MCF 10A (cell line): Measurements from ENCODE around the gene RBFOX2. TPM values are rescaled to one million over a fixed set of nuclear protein-coding genes. Genes with fewer than 3 reads are reported as not detected.
A peak's percentile ranks its signal among the peaks of the same experiment; 100 is the strongest.

ENCODE experiments used
- BruUV-seq: library from RNA; stranded (reverse); fragments of 400-500 nt; replicated peaks from 2 replicates; lab custom pipeline; 2021; lab: Mats Ljungman, UMichigan
- CTCF ChIA-PET: fragments of 300-600 bp; sonication (Branson Sonifier 250); formaldehyde crosslinking; extraction: SDS; loops from one replicate; lab custom pipeline; 2021; ENCODE audit warnings: antibody characterized with exemption, inconsistent platforms; lab: Yijun Ruan, JAX
- POLR2A ChIA-PET: fragments of 300-600, 350-650 bp; sonication (Branson Sonifier 250); formaldehyde crosslinking; extraction: SDS; loops from one replicate; lab custom pipeline; 2020; ENCODE audit warnings: antibody characterized with exemption, inconsistent platforms; lab: Yijun Ruan, JAX
- DNase-seq: peaks from one replicate; pipeline ENCODE4 v3.0.0-alpha.2; 2018; ENCODE audit not compliant: unreplicated experiment
- H3K27ac Mint-ChIP-seq: one replicate; pipeline ENCODE4 v1.8.0; 2022; ENCODE audit warnings: mild to moderate bottlenecking, low read depth, mixed read lengths; ENCODE audit not compliant: unreplicated experiment
- H3K27me3 Mint-ChIP-seq: one replicate; pipeline ENCODE4 v1.8.0; 2022; ENCODE audit warnings: mixed read lengths; ENCODE audit not compliant: insufficient read depth, unreplicated experiment
- H3K36me3 Mint-ChIP-seq: one replicate; pipeline ENCODE4 v1.8.0; 2022; ENCODE audit warnings: mild to moderate bottlenecking, moderate library complexity, mixed read lengths; ENCODE audit not compliant: insufficient read depth, unreplicated experiment
- H3K4me1 Mint-ChIP-seq: one replicate; pipeline ENCODE4 v1.8.0; 2022; ENCODE audit warnings: mixed read lengths; ENCODE audit not compliant: insufficient read depth, unreplicated experiment
- H3K4me3 Mint-ChIP-seq: one replicate; pipeline ENCODE4 v1.8.0; 2022; ENCODE audit warnings: mild to moderate bottlenecking, moderate library complexity, mixed read lengths; ENCODE audit not compliant: unreplicated experiment
- H3K9me3 Mint-ChIP-seq: one replicate; pipeline ENCODE4 v1.8.0; 2022; ENCODE audit warnings: mixed read lengths; ENCODE audit not compliant: unreplicated experiment
- CTCF ChIP-seq: fragments of 200-600 bp; IDR thresholded peaks from one replicate; pipeline ENCODE4 v1.8.0; 2022; ENCODE audit warnings: antibody characterized with exemption, mild to moderate bottlenecking; ENCODE audit not compliant: unreplicated experiment
- intact Hi-C: fragments of 100-400 bp; cut with micrococcal nuclease; formaldehyde crosslinking; loops from 2 replicates; pipeline ENCODE4 v1.14.1; 2022
- total RNA-seq: library from RNA; stranded (reverse); gene quantifications from 2 replicates; pipeline ENCODE4 v1.2.3, GENCODE V29; 2022

RBFOX2 gene
- total RNA-seq, 1 experiment from 2014 or later = 89.4 TPM

- Mint-ChIP-seq H3K4me3 (no peak overlapping the region), H3K27me3 (no peaks in the 10 kb centered on the region), H3K9me3 (no peaks in the 10 kb centered on the region), H3K36me3 (peaks cover 6% of the 10 kb centered on the region), H3K27ac (no peak overlapping the region), H3K4me1 (peaks cover 5% of the 10 kb centered on the region)
- ChIA-PET CTCF (interaction anchor here (1.1 to 1.7 kb wide), 4 partner anchors 8 to 99 kb away, joined by 3 to 6 read pairs (median 4); no protein-coding TSS in a partner anchor), POLR2A (interaction anchor here (0.9 kb wide), 1 partner anchor 12 kb away, joined by 5 read pairs; no protein-coding TSS in a partner anchor)
- intact Hi-C loops = no loop called here
- no peak for TF ChIP-seq CTCF
- DNase-seq = no peak
- BruUV-seq = no TSS peak
Measured at GRCh38 chr22:35966314-35967045, 62.1 kb downstream of the RBFOX2 start.

GRCh38 chr22:35963237-35963810 is 65.3 kb downstream of the RBFOX2 start:
- intact Hi-C loops = no loop called here
- Mint-ChIP-seq H3K36me3 (no peaks in the 10 kb centered on the region), H3K27me3 (no peaks in the 10 kb centered on the region), H3K9me3 (no peaks in the 10 kb centered on the region), H3K4me1 (peaks cover 9% of the 10 kb centered on the region), H3K4me3 (no peak overlapping the region), H3K27ac (no peak overlapping the region)
- DNase-seq = no peak
- ChIA-PET CTCF (interaction anchor here (0.7 kb wide), 1 partner anchor 20 kb away, joined by 3 read pairs; no protein-coding TSS in a partner anchor), POLR2A (no interaction called here)
- no TSS peak for BruUV-seq
- TF ChIP-seq CTCF = no peak

DNA sequence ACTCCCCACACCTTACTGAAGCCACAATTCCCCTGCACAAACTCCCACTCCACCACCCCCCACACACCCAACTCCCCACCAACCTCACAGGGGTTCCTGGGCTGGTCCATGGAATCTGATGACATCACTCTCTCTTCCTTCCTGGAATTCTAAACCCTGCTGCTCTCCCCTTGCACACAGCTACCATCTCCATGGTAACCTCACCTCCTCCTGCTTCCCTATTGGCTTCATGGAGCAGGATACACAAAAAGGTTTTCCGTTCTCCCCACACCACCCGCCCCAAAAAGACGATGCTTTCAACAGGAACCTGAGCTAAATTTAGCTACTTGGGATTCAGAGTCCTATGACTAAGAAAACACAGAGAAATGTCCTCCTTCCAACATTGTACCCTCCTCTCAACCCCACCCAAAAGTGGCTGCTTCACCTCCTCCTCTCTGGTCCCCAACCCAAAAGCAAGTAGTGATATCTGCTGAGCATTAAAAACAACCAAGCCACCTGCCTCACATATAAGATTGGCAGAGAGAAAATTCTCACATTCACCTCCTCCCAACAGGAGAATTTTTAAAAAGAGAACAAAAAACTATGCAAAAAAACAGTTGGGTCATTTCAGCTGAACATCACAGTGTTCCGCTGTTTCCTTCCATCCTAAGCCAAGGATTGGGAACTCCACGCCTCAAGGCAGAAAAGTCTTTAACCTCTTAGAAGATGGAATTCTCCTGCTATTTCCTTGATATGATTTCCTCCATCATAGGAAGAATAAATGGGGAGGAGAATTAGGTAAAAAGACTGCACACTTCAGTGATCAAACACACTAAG is 66.9 kb downstream of the RBFOX2 start:
- no peak for TF ChIP-seq CTCF
- POLR2A ChIA-PET = interaction anchor here (0.7 to 0.9 kb wide), 3 partner anchors 9 to 35 kb away, joined by 3 to 5 read pairs (median 3); no protein-coding TSS in a partner anchor
- BruUV-seq = no TSS peak
- Mint-ChIP-seq H3K36me3 (no peaks in the 10 kb centered on the region), H3K9me3 (no peaks in the 10 kb centered on the region), H3K27ac (no peak overlapping the region), H3K27me3 (no peaks in the 10 kb centered on the region), H3K4me1 (peaks cover 9% of the 10 kb centered on the region), H3K4me3 (no peak overlapping the region)
- CTCF ChIA-PET = interaction anchor here (0.5 to 0.6 kb wide), 2 partner anchors 74 to 379 kb away, joined by 3 read pairs; no protein-coding TSS in a partner anchor
- intact Hi-C loops = no loop called here
- DNase-seq = peak; percentile 18
